ENCODE data around the gene MC3R. TPM values are rescaled to one million over a fixed set of nuclear protein-coding genes. Genes with fewer than 3 reads are reported as not detected.

The MC3R gene
- total RNA-seq, 2 donors from 2014 or later = not detected

GRCh38 chr20:56259948-56260347 is 11.4 kb downstream of the MC3R start:
- H3K4me1 Mint-ChIP-seq = no peaks in the 10 kb centered on the region
- H3K9me3 Mint-ChIP-seq = peaks cover 95% of the 10 kb centered on the region
- Histone ChIP-seq H3K27ac (ENCODE audit: low read depth, low read length) (no peak overlapping the region), H3K9ac (ENCODE audit: extremely low read depth, low read length, poor library complexity, severe bottlenecking) (no peak overlapping the region), H3K36me3 (ENCODE audit: control insufficient read depth, insufficient read depth, low read length) (no peaks in the 10 kb centered on the region), H3K9me3 (ENCODE audit: control insufficient read depth, low read length) (peaks cover 88% of the 10 kb centered on the region), H3K27me3 (ENCODE audit: control insufficient read depth, insufficient read depth, low read length, poor library complexity, severe bottlenecking) (no peaks in the 10 kb centered on the region), H3K4me3 (ENCODE audit: low read length) (no peak overlapping the region), H3K4me1 (ENCODE audit: control insufficient read depth, insufficient read depth, low read length) (no peaks in the 10 kb centered on the region)
- H3K27me3 Mint-ChIP-seq (ENCODE audit: insufficient read depth) = no peaks in the 10 kb centered on the region
- H3K27ac Mint-ChIP-seq = no peak overlapping the region
- DNase-seq = no peak
- TF ChIP-seq, protein P1, sequence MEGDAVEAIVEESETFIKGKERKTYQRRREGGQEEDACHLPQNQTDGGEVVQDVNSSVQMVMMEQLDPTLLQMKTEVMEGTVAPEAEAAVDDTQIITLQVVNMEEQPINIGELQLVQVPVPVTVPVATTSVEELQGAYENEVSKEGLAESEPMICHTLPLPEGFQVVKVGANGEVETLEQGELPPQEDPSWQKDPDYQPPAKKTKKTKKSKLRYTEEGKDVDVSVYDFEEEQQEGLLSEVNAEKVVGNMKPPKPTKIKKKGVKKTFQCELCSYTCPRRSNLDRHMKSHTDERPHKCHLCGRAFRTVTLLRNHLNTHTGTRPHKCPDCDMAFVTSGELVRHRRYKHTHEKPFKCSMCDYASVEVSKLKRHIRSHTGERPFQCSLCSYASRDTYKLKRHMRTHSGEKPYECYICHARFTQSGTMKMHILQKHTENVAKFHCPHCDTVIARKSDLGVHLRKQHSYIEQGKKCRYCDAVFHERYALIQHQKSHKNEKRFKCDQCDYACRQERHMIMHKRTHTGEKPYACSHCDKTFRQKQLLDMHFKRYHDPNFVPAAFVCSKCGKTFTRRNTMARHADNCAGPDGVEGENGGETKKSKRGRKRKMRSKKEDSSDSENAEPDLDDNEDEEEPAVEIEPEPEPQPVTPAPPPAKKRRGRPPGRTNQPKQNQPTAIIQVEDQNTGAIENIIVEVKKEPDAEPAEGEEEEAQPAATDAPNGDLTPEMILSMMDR (conservative IDR thresholded peaks at IDR 0.05) = no peak
- no peaks in the 10 kb centered on the region for H3K36me3 Mint-ChIP-seq (ENCODE audit: low read depth)
- WGBS, 2 experiments (ENCODE audit: insufficient coverage in 1 of 2, insufficient read length in 1 of 2) = 33 to 38% methylated on average over 1 to 2 of the region's 2 CpGs
- H3K4me3 Mint-ChIP-seq = no peak overlapping the region

DNA sequence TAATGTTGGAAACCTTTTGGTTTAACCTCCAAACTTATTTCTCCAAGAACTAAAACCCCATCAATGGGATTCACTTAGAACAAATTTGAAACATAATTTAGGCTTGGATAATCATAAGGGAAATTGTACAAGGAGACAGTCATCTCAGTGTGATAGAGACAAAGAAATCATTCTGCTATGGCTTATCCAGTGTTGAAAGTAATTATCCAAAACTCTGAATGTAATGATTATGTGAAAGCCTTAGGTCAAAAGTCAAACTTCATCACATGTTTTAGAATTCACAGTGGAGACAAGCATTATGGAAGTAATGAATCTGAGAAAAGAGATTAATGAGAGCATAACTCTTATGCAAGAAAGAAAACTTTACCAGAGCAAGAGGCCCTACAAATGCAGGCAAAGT is 20.0 kb downstream of the MC3R start:
- no peaks in the 10 kb centered on the region for H3K36me3 ChIP-seq (ENCODE audit: control insufficient read depth, insufficient read depth, low read length)
- Mint-ChIP-seq H3K27me3 (ENCODE audit: insufficient read depth) (no peaks in the 10 kb centered on the region), H3K9me3 (peaks cover 91% of the 10 kb centered on the region), H3K27ac (no peak overlapping the region), H3K36me3 (ENCODE audit: low read depth) (no peaks in the 10 kb centered on the region), H3K4me1 (no peaks in the 10 kb centered on the region), H3K4me3 (no peak overlapping the region)
- peaks cover 61% of the 10 kb centered on the region for H3K9me3 ChIP-seq (ENCODE audit: control insufficient read depth, low read length)
- no peak for DNase-seq
- no peak overlapping the region for H3K4me3 ChIP-seq (ENCODE audit: low read length)
- TF ChIP-seq, protein P1 (conservative IDR thresholded peaks at IDR 0.05) = no peak
- H3K27me3 ChIP-seq (ENCODE audit: control insufficient read depth, insufficient read depth, low read length, poor library complexity, severe bottlenecking) = no peaks in the 10 kb centered on the region
- H3K9ac ChIP-seq (ENCODE audit: extremely low read depth, low read length, poor library complexity, severe bottlenecking) = no peak overlapping the region
- no peak overlapping the region for H3K27ac ChIP-seq (ENCODE audit: low read depth, low read length)
- no peaks in the 10 kb centered on the region for H3K4me1 ChIP-seq (ENCODE audit: control insufficient read depth, insufficient read depth, low read length)

GRCh38 chr20:56271974-56272373 is 23.4 kb downstream of the MC3R start:
- no peaks in the 10 kb centered on the region for H3K27me3 Mint-ChIP-seq (ENCODE audit: insufficient read depth)
- no peak overlapping the region for H3K4me3 Mint-ChIP-seq
- Histone ChIP-seq H3K4me1 (ENCODE audit: control insufficient read depth, insufficient read depth, low read length) (no peaks in the 10 kb centered on the region), H3K9me3 (ENCODE audit: control insufficient read depth, low read length) (peaks cover 47% of the 10 kb centered on the region), H3K27ac (ENCODE audit: low read depth, low read length) (no peak overlapping the region), H3K27me3 (ENCODE audit: control insufficient read depth, insufficient read depth, low read length, poor library complexity, severe bottlenecking) (no peaks in the 10 kb centered on the region), H3K9ac (ENCODE audit: extremely low read depth, low read length, poor library complexity, severe bottlenecking) (no peak overlapping the region), H3K36me3 (ENCODE audit: control insufficient read depth, insufficient read depth, low read length) (no peaks in the 10 kb centered on the region), H3K4me3 (ENCODE audit: low read length) (no peak overlapping the region)
- no peak overlapping the region for H3K27ac Mint-ChIP-seq
- H3K4me1 Mint-ChIP-seq = no peaks in the 10 kb centered on the region
- TF ChIP-seq, protein P1 (conservative IDR thresholded peaks at IDR 0.05) = no peak
- H3K36me3 Mint-ChIP-seq (ENCODE audit: low read depth) = no peaks in the 10 kb centered on the region
- WGBS, 2 experiments (ENCODE audit: insufficient coverage in 1 of 2, insufficient read length in 1 of 2) = 0 to 54% methylated on average over 1 to 4 of the region's 4 CpGs
- H3K9me3 Mint-ChIP-seq = peaks cover 91% of the 10 kb centered on the region
- DNase-seq = no peak
